Measurements from ENCODE around the gene CHST14. TPM values are rescaled to one million over a fixed set of nuclear protein-coding genes. Genes with fewer than 3 reads are reported as not detected.

Gene CHST14
- total RNA-seq, 1 experiment from 2014 or later, result 14.3 TPM

DNA sequence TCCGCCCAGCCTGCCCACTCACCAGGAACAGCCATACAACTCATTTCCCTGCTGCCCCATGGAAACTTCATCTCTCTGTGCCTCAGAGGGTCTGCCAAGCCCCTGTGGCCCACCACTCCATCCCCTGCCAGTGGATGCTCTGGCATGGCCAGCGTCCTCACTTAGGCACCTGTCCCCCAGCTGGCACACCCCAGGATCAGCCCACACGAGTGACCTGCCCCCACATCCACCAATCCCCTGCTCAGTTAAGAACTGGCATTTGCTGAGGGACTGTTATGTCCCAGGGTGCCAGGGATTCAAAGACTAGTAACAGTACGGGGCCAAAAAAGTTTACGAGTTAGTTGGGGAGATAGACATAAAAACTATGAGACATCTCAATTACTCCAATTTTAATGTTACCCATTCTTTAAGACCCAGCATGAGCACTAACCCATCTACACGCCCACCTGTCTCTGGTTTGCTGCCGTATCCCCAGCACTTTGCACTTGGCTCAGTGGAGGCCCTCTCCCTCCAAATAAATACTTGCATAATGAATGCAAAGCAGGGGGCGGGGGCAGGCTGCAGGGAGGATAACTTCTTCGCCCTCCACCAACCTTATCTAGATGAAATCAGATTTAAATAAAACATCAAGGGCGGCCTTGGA is 41.6 kb upstream of the CHST14 start:
- no TSS peak for BruUV-seq (replicated peaks)
- H3K4me1 ChIP-seq (ENCODE audit: insufficient read depth, low read length, poor library complexity, severe bottlenecking), result peaks cover 17% of the 10 kb centered on the region
- DNase-seq (ENCODE audit: low spot score), result no peak
- H3K9me3 ChIP-seq (ENCODE audit: low read depth, low read length, poor library complexity, severe bottlenecking), result no peaks in the 10 kb centered on the region
- no peaks in the 10 kb centered on the region for H3K36me3 ChIP-seq (ENCODE audit: insufficient read depth, low read length, poor library complexity, severe bottlenecking)
- H3K4me3 ChIP-seq (ENCODE audit: low read depth, low read length, poor library complexity, severe bottlenecking), result no peak overlapping the region
- H3K27ac ChIP-seq (ENCODE audit: low read depth, low read length, poor library complexity, severe bottlenecking), result no peak overlapping the region
- intact Hi-C loops (cut with micrococcal nuclease; ENCODE audit: unreplicated experiment), result loop anchor here (10.0 kb wide), 1 partner anchor 384 kb away; no protein-coding TSS in a partner anchor
- no peaks in the 10 kb centered on the region for H3K27me3 ChIP-seq (replicated peaks; ENCODE audit: insufficient read depth, low read depth, low read length, poor library complexity)
- CTCF ChIA-PET, result no interaction called here
- TF ChIP-seq, protein P1, sequence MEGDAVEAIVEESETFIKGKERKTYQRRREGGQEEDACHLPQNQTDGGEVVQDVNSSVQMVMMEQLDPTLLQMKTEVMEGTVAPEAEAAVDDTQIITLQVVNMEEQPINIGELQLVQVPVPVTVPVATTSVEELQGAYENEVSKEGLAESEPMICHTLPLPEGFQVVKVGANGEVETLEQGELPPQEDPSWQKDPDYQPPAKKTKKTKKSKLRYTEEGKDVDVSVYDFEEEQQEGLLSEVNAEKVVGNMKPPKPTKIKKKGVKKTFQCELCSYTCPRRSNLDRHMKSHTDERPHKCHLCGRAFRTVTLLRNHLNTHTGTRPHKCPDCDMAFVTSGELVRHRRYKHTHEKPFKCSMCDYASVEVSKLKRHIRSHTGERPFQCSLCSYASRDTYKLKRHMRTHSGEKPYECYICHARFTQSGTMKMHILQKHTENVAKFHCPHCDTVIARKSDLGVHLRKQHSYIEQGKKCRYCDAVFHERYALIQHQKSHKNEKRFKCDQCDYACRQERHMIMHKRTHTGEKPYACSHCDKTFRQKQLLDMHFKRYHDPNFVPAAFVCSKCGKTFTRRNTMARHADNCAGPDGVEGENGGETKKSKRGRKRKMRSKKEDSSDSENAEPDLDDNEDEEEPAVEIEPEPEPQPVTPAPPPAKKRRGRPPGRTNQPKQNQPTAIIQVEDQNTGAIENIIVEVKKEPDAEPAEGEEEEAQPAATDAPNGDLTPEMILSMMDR (conservative IDR thresholded peaks at IDR 0.05; ENCODE audit: low read depth, low read length), result no peak
- no peak for TF ChIP-seq EZH2 (IDR thresholded peaks at IDR 0.05; ENCODE audit: borderline replicate concordance, low read depth, low read length, poor library complexity, severe bottlenecking)
- POLR2A ChIA-PET (ENCODE audit: low non-redundant PET), result interaction anchor here (0.5 kb wide), 1 partner anchor 9 kb away, joined by 5 read pairs; no protein-coding TSS in a partner anchor

DNA sequence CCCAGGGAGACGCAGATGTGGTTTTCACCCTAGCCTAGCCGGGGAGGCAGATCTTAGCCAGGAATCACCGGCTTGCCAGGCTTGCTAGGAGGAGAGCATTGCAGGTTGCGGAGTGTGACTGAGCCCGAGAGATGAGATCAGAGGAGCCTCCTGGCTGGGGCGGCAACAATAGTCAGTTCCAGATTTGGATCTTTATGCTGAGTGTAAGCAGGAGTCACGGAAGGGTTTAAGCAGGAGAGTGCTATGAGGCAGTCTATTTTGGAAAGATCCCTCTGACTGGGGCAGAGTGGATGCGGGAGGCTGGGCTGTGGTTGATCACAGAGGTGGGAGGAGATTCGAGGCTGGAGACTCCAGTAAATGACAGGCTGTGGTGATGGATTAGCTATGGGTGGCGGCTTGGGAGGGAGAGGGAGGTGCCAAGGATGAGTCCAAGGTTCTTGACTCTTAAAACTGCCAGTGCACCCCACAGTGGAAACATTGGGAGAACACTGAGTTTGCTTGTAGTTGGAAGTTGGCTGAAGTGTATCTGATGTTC is 40.4 kb upstream of the CHST14 start:
- H3K27ac ChIP-seq (ENCODE audit: low read depth, low read length, poor library complexity, severe bottlenecking), result no peak overlapping the region
- no peaks in the 10 kb centered on the region for H3K9me3 ChIP-seq (ENCODE audit: low read depth, low read length, poor library complexity, severe bottlenecking)
- peak; percentile 77 for DNase-seq (ENCODE audit: low spot score)
- H3K36me3 ChIP-seq (ENCODE audit: insufficient read depth, low read length, poor library complexity, severe bottlenecking), result no peaks in the 10 kb centered on the region
- intact Hi-C loops (cut with micrococcal nuclease; ENCODE audit: unreplicated experiment), result no loop called here
- no peak overlapping the region for H3K4me3 ChIP-seq (ENCODE audit: low read depth, low read length, poor library complexity, severe bottlenecking)
- no peaks in the 10 kb centered on the region for H3K27me3 ChIP-seq (replicated peaks; ENCODE audit: insufficient read depth, low read depth, low read length, poor library complexity)
- no TSS peak for BruUV-seq (replicated peaks)
- peaks cover 17% of the 10 kb centered on the region for H3K4me1 ChIP-seq (ENCODE audit: insufficient read depth, low read length, poor library complexity, severe bottlenecking)
- POLR2A ChIA-PET (ENCODE audit: low non-redundant PET), result no interaction called here
- no peak for TF ChIP-seq EZH2 (IDR thresholded peaks at IDR 0.05; ENCODE audit: borderline replicate concordance, low read depth, low read length, poor library complexity, severe bottlenecking)
- TF ChIP-seq, protein P1 (conservative IDR thresholded peaks at IDR 0.05; ENCODE audit: low read depth, low read length), result no peak
- CTCF ChIA-PET, result no interaction called here

DNA sequence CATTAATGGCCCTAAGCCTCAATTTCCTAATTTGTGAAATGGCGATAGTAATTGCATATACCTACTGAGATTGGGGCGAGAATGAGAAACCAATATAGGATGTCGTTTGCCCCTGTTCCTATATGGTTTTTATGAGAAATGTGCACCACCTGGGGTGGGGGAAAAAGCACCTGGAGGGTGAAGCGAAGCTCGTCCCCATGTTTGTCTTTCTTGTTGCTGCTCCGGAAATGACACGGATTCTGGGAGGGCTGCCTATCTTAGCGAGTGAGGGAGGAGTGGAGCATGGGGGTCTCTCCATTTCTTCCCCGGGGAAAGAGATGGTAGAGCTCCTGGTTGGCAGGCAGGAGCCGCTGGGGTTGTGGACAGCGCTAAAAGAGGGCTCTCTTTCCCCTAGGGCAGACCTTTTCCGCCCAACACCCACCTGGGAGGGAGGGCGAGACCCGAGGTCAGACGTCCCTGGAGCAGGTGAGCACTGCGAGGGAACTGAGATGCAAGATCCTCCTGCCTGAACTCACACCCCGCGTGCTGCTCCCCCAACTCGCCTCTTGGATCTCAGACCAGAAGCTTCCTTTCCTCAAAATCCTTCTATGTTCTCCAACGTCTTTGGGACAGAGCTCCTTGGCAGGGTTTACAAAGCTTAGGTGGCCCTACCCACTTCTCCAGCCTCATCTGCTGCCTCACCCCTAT is 35.6 kb upstream of the CHST14 start:
- H3K9me3 ChIP-seq (ENCODE audit: low read depth, low read length, poor library complexity, severe bottlenecking), result no peaks in the 10 kb centered on the region
- H3K27me3 ChIP-seq (replicated peaks; ENCODE audit: insufficient read depth, low read depth, low read length, poor library complexity), result no peaks in the 10 kb centered on the region
- BruUV-seq (replicated peaks), result no TSS peak
- no peak overlapping the region for H3K27ac ChIP-seq (ENCODE audit: low read depth, low read length, poor library complexity, severe bottlenecking)
- peak overlapping the region; percentile 50 for H3K4me3 ChIP-seq (ENCODE audit: low read depth, low read length, poor library complexity, severe bottlenecking)
- intact Hi-C loops (cut with micrococcal nuclease; ENCODE audit: unreplicated experiment), result no loop called here
- H3K4me1 ChIP-seq (ENCODE audit: insufficient read depth, low read length, poor library complexity, severe bottlenecking), result peaks cover 35% of the 10 kb centered on the region
- ChIA-PET CTCF (interaction anchor here (0.5 to 0.6 kb wide), 2 partner anchors 94 to 96 kb away, joined by 4 read pairs; no protein-coding TSS in a partner anchor), POLR2A (ENCODE audit: low non-redundant PET) (no interaction called here)
- TF ChIP-seq EZH2 (IDR thresholded peaks at IDR 0.05; ENCODE audit: borderline replicate concordance, low read depth, low read length, poor library complexity, severe bottlenecking), result no peak
- TF ChIP-seq, protein P1 (conservative IDR thresholded peaks at IDR 0.05; ENCODE audit: low read depth, low read length), result no peak
- DNase-seq (ENCODE audit: low spot score), result no peak
- no peaks in the 10 kb centered on the region for H3K36me3 ChIP-seq (ENCODE audit: insufficient read depth, low read length, poor library complexity, severe bottlenecking)
